ENCODE results near the gene USPL1.

The USPL1 gene

GRCh38 chr13:30656178-30656577, 38.5 kb downstream of the USPL1 start:
- H3K9ac ChIP-seq (ENCODE audit: low read depth, low read length) = no peak overlapping the region
- no peaks in the 10 kb centered on the region for H3K9me3 ChIP-seq (ENCODE audit: control insufficient read depth, insufficient read depth, low read length)
- H3K27ac ChIP-seq (ENCODE audit: low read depth, low read length) = no peak overlapping the region
- H3K4me3 ChIP-seq (ENCODE audit: low read depth, low read length) = no peak overlapping the region
- no peaks in the 10 kb centered on the region for H3K4me1 ChIP-seq (ENCODE audit: control insufficient read depth, insufficient read depth, low read length)
- peaks cover 68% of the 10 kb centered on the region for H3K36me3 ChIP-seq (ENCODE audit: control insufficient read depth, insufficient read depth, low read length)
- no peaks in the 10 kb centered on the region for H3K27me3 ChIP-seq (ENCODE audit: control insufficient read depth, insufficient read depth, low read length)

GRCh38 chr13:30659980-30660379, 42.3 kb downstream of the USPL1 start:
- Histone ChIP-seq H3K4me1 (ENCODE audit: control insufficient read depth, insufficient read depth, low read length) (no peaks in the 10 kb centered on the region), H3K9me3 (ENCODE audit: control insufficient read depth, insufficient read depth, low read length) (no peaks in the 10 kb centered on the region), H3K27ac (ENCODE audit: low read depth, low read length) (no peak overlapping the region)

GRCh38 chr13:30660796-30661195, 43.1 kb downstream of the USPL1 start:
- no peak overlapping the region for H3K4me3 ChIP-seq (ENCODE audit: low read depth, low read length)
- H3K27ac ChIP-seq (ENCODE audit: low read depth, low read length) = no peak overlapping the region
- H3K9me3 ChIP-seq (ENCODE audit: control insufficient read depth, insufficient read depth, low read length) = no peaks in the 10 kb centered on the region
- H3K4me1 ChIP-seq (ENCODE audit: control insufficient read depth, insufficient read depth, low read length) = no peaks in the 10 kb centered on the region
- peaks cover 32% of the 10 kb centered on the region for H3K36me3 ChIP-seq (ENCODE audit: control insufficient read depth, insufficient read depth, low read length)
- H3K27me3 ChIP-seq (ENCODE audit: control insufficient read depth, insufficient read depth, low read length) = no peaks in the 10 kb centered on the region
- no peak overlapping the region for H3K9ac ChIP-seq (ENCODE audit: low read depth, low read length)

More at GRCh38 chr13:30659980-30660379, 42.3 kb downstream of the USPL1 start:
- peaks cover 39% of the 10 kb centered on the region for H3K36me3 ChIP-seq (ENCODE audit: control insufficient read depth, insufficient read depth, low read length)
- no peaks in the 10 kb centered on the region for H3K27me3 ChIP-seq (ENCODE audit: control insufficient read depth, insufficient read depth, low read length)
- no peak overlapping the region for H3K9ac ChIP-seq (ENCODE audit: low read depth, low read length)
- no peak overlapping the region for H3K4me3 ChIP-seq (ENCODE audit: low read depth, low read length)

- no peak overlapping the region for H3K4me3 ChIP-seq (ENCODE audit: low read depth, low read length)
- no peak overlapping the region for H3K27ac ChIP-seq (ENCODE audit: low read depth, low read length)
- no peak overlapping the region for H3K9ac ChIP-seq (ENCODE audit: low read depth, low read length)
- no peaks in the 10 kb centered on the region for H3K4me1 ChIP-seq (ENCODE audit: control insufficient read depth, insufficient read depth, low read length)
- H3K27me3 ChIP-seq (ENCODE audit: control insufficient read depth, insufficient read depth, low read length) = no peaks in the 10 kb centered on the region
- no peaks in the 10 kb centered on the region for H3K9me3 ChIP-seq (ENCODE audit: control insufficient read depth, insufficient read depth, low read length)
- H3K36me3 ChIP-seq (ENCODE audit: control insufficient read depth, insufficient read depth, low read length) = no peaks in the 10 kb centered on the region
Measured at GRCh38 chr13:30664689-30665275, 47.1 kb downstream of the USPL1 start.

GRCh38 chr13:30665638-30666037, 47.9 kb downstream of the USPL1 start:
- Histone ChIP-seq H3K36me3 (ENCODE audit: control insufficient read depth, insufficient read depth, low read length) (no peaks in the 10 kb centered on the region), H3K9me3 (ENCODE audit: control insufficient read depth, insufficient read depth, low read length) (no peaks in the 10 kb centered on the region), H3K27ac (ENCODE audit: low read depth, low read length) (peak overlapping the region; percentile 11), H3K27me3 (ENCODE audit: control insufficient read depth, insufficient read depth, low read length) (no peaks in the 10 kb centered on the region), H3K9ac (ENCODE audit: low read depth, low read length) (no peak overlapping the region), H3K4me1 (ENCODE audit: control insufficient read depth, insufficient read depth, low read length) (no peaks in the 10 kb centered on the region), H3K4me3 (ENCODE audit: low read depth, low read length) (no peak overlapping the region)

DNA sequence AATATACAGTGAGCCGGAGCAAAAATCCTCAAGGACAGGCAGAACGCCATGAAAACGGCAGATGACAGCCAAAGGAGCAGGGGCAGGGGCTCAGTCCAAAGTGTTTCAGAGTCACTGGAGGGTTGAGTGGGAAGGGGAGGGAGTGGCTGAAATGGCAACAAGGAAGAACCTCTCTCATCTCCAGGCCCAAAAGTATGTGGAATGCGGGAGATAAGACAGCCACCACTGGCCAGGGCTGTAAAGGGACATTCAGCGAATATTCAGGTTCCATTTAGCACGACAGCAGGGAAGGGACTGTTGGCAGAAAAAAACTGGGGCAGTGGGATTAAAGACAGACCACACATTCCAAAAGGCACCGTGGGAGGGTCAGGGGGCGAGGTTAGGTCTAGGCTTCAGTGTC, 48.4 kb downstream of the USPL1 start:
- H3K36me3 ChIP-seq (ENCODE audit: control insufficient read depth, insufficient read depth, low read length) = no peaks in the 10 kb centered on the region
- H3K4me1 ChIP-seq (ENCODE audit: control insufficient read depth, insufficient read depth, low read length) = no peaks in the 10 kb centered on the region
- H3K4me3 ChIP-seq (ENCODE audit: low read depth, low read length) = no peak overlapping the region
- no peaks in the 10 kb centered on the region for H3K27me3 ChIP-seq (ENCODE audit: control insufficient read depth, insufficient read depth, low read length)
- no peak overlapping the region for H3K9ac ChIP-seq (ENCODE audit: low read depth, low read length)
- H3K9me3 ChIP-seq (ENCODE audit: control insufficient read depth, insufficient read depth, low read length) = no peaks in the 10 kb centered on the region
- H3K27ac ChIP-seq (ENCODE audit: low read depth, low read length) = peak overlapping the region; percentile 11

DNA sequence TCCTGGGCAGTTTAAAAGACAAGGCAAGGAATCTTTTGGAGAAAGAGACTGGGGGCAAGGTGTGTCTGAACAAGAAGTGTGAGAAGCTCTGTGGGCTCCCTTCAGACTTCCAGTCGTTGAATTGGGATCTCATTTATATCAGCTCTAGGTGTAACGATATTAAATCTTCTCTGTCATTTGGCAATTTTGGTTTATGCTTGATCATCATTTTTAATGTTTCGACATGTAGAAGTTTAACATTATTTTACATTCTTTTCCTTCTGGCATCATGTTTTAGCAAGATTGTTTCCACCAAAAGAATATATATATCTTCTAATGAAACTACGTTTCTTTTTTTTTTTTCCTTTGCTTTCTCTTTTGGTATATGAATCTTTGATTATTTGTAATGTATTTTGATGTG, 49.3 kb downstream of the USPL1 start:
- Histone ChIP-seq H3K27me3 (ENCODE audit: control insufficient read depth, insufficient read depth, low read length) (no peaks in the 10 kb centered on the region), H3K36me3 (ENCODE audit: control insufficient read depth, insufficient read depth, low read length) (no peaks in the 10 kb centered on the region), H3K9ac (ENCODE audit: low read depth, low read length) (no peak overlapping the region), H3K4me3 (ENCODE audit: low read depth, low read length) (no peak overlapping the region), H3K4me1 (ENCODE audit: control insufficient read depth, insufficient read depth, low read length) (no peaks in the 10 kb centered on the region), H3K9me3 (ENCODE audit: control insufficient read depth, insufficient read depth, low read length) (no peaks in the 10 kb centered on the region), H3K27ac (ENCODE audit: low read depth, low read length) (no peak overlapping the region)

DNA sequence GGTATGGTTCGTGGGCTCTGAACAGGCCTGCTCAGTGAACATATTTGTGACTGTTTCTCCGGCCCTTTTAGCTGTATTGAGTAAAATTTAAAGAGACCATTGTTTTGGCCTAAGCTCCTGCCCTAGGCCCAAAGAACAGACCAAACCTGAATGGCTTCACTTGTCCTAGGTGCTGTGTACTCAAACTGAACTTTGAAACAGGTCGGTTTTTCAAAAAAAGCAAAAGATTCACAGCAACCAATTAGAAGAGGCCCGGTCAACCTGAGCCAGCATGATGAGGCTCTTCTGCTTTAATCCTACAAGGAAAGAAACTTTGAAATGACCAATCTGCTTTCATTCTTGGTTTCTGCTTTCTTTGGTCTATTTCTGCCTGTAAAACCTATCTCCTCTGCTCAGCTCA, 50.6 kb downstream of the USPL1 start:
- peaks cover under 1% of the 10 kb centered on the region; the same call in 1 of the 2 replicates for H3K4me1 ChIP-seq (ENCODE audit: control insufficient read depth, insufficient read depth, low read length)
- H3K27ac ChIP-seq (ENCODE audit: low read depth, low read length) = no peak overlapping the region
- no peak overlapping the region for H3K9ac ChIP-seq (ENCODE audit: low read depth, low read length)
- H3K36me3 ChIP-seq (ENCODE audit: control insufficient read depth, insufficient read depth, low read length) = no peaks in the 10 kb centered on the region
- no peaks in the 10 kb centered on the region for H3K9me3 ChIP-seq (ENCODE audit: control insufficient read depth, insufficient read depth, low read length)
- no peaks in the 10 kb centered on the region for H3K27me3 ChIP-seq (ENCODE audit: control insufficient read depth, insufficient read depth, low read length)
- no peak overlapping the region for H3K4me3 ChIP-seq (ENCODE audit: low read depth, low read length)

- no peak overlapping the region for H3K27ac ChIP-seq (ENCODE audit: low read depth, low read length)
- no peaks in the 10 kb centered on the region for H3K36me3 ChIP-seq (ENCODE audit: control insufficient read depth, insufficient read depth, low read length)
- H3K4me1 ChIP-seq (ENCODE audit: control insufficient read depth, insufficient read depth, low read length) = peaks cover 3% of the 10 kb centered on the region; the same call in 1 of the 2 replicates
- H3K27me3 ChIP-seq (ENCODE audit: control insufficient read depth, insufficient read depth, low read length) = peaks cover 9% of the 10 kb centered on the region
- no peak overlapping the region for H3K9ac ChIP-seq (ENCODE audit: low read depth, low read length)
- no peaks in the 10 kb centered on the region for H3K9me3 ChIP-seq (ENCODE audit: control insufficient read depth, insufficient read depth, low read length)
- H3K4me3 ChIP-seq (ENCODE audit: low read depth, low read length) = no peak overlapping the region
Measured at GRCh38 chr13:30671271-30671815, 53.6 kb downstream of the USPL1 start.

- no peak overlapping the region for H3K27ac ChIP-seq (ENCODE audit: low read depth, low read length)
- H3K4me3 ChIP-seq (ENCODE audit: low read depth, low read length) = peak overlapping the region; percentile 68
- no peaks in the 10 kb centered on the region for H3K9me3 ChIP-seq (ENCODE audit: control insufficient read depth, insufficient read depth, low read length)
- H3K27me3 ChIP-seq (ENCODE audit: control insufficient read depth, insufficient read depth, low read length) = peaks cover 9% of the 10 kb centered on the region
- H3K4me1 ChIP-seq (ENCODE audit: control insufficient read depth, insufficient read depth, low read length) = peaks cover 3% of the 10 kb centered on the region; the same call in 1 of the 2 replicates
- H3K9ac ChIP-seq (ENCODE audit: low read depth, low read length) = peak overlapping the region; percentile 77
- H3K36me3 ChIP-seq (ENCODE audit: control insufficient read depth, insufficient read depth, low read length) = no peaks in the 10 kb centered on the region
Measured at GRCh38 chr13:30673669-30674521, 56.2 kb downstream of the USPL1 start.

DNA sequence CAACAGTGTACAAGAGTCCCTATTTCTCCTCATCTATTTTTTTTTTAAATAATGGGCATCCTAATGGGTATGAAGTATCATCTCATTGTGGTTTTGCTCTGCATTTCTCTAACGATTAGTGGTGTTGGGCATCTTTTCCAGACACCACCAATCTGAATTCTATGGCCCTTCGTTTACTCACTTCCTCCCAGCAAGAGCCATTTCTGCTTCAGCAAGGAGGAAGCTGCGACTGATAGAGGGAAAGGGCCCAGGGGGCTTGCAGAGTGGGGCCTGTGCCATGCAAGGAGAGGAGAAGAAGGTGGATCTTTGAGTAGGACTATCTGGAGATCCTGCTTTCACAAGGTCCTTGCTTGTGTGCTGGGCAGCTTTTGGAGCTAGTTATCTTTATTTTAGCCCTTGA, 58.0 kb downstream of the USPL1 start:
- Histone ChIP-seq H3K4me1 (ENCODE audit: control insufficient read depth, insufficient read depth, low read length) (peaks cover 3% of the 10 kb centered on the region; the same call in 1 of the 2 replicates), H3K27me3 (ENCODE audit: control insufficient read depth, insufficient read depth, low read length) (peaks cover 9% of the 10 kb centered on the region), H3K9ac (ENCODE audit: low read depth, low read length) (no peak overlapping the region), H3K9me3 (ENCODE audit: control insufficient read depth, insufficient read depth, low read length) (no peaks in the 10 kb centered on the region), H3K27ac (ENCODE audit: low read depth, low read length) (no peak overlapping the region), H3K4me3 (ENCODE audit: low read depth, low read length) (no peak overlapping the region), H3K36me3 (ENCODE audit: control insufficient read depth, insufficient read depth, low read length) (no peaks in the 10 kb centered on the region)
